ENCODE results near the gene KIF3A.

DNA sequence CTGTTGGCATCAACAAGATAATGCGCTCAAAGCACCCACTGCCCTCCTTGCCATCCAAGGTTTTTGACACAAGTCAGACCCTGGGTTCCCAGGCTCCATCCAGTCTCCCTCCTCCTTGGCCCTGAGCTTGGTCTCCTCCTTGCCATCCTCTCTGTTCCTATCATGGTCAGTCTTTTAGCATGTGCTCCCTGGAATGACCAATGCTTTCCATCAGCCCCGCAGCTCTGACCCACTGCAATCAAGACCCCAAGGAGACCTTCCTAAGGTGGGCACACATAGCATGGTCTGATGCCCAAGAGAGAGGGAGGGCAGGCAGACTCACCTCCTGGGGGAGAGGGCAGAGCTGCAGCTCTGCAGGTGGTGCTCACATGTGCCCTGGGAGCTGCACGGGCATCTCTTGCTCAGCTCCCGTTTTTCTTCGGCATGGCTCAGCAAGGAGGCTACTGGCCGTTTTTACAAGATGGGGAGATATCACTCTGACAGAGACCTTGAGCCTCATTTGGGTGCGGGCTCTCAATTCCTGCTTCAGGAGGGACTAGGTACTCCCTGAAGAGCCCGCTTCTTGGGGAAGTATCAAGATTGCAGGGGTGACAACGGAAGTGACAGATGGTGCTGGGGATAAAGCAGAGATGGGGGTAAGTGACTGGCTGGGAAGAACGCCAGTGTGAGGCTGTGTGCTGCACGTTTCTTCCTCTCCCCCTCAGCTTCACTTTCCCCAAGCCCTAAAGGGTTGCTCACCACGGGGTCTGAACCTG, 36.4 kb upstream of the KIF3A start:
- TF ChIP-seq, protein P1, sequence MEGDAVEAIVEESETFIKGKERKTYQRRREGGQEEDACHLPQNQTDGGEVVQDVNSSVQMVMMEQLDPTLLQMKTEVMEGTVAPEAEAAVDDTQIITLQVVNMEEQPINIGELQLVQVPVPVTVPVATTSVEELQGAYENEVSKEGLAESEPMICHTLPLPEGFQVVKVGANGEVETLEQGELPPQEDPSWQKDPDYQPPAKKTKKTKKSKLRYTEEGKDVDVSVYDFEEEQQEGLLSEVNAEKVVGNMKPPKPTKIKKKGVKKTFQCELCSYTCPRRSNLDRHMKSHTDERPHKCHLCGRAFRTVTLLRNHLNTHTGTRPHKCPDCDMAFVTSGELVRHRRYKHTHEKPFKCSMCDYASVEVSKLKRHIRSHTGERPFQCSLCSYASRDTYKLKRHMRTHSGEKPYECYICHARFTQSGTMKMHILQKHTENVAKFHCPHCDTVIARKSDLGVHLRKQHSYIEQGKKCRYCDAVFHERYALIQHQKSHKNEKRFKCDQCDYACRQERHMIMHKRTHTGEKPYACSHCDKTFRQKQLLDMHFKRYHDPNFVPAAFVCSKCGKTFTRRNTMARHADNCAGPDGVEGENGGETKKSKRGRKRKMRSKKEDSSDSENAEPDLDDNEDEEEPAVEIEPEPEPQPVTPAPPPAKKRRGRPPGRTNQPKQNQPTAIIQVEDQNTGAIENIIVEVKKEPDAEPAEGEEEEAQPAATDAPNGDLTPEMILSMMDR (IDR thresholded peaks at IDR 0.05), result no peak
- no peak for TF ChIP-seq POLR2A (IDR thresholded peaks at IDR 0.05)
